Stimulated activated naive CD8-positive, alpha-beta T cell treated with anti-CD3 and anti-CD28 coated beads, Interleukin-15, Interleukin-2, amounts not matched to agents 100 ng/mL and 50 ng/mL, for 24 hours (primary cell): ENCODE measurements around the gene ICAM3.

ENCODE experiments used
- H3K27ac Mint-ChIP-seq: one replicate; pipeline ENCODE4 v1.8.0; 2021; ENCODE audit warnings: mild to moderate bottlenecking, mixed read lengths
- H3K27me3 Mint-ChIP-seq: one replicate; pipeline ENCODE4 v1.8.0; 2021; ENCODE audit warnings: mixed read lengths
- H3K36me3 Mint-ChIP-seq: one replicate; pipeline ENCODE4 v1.8.0; 2021; ENCODE audit warnings: low read depth, mixed read lengths
- H3K4me1 Mint-ChIP-seq: one replicate; pipeline ENCODE4 v1.8.0; 2021; ENCODE audit warnings: low read depth, mixed read lengths
- H3K4me3 Mint-ChIP-seq: one replicate; pipeline ENCODE4 v1.8.0; 2021; ENCODE audit warnings: mild to moderate bottlenecking, mixed read lengths
- H3K9me3 Mint-ChIP-seq: one replicate; pipeline ENCODE4 v1.8.0; 2021; ENCODE audit warnings: mixed read lengths

Gene ICAM3

DNA sequence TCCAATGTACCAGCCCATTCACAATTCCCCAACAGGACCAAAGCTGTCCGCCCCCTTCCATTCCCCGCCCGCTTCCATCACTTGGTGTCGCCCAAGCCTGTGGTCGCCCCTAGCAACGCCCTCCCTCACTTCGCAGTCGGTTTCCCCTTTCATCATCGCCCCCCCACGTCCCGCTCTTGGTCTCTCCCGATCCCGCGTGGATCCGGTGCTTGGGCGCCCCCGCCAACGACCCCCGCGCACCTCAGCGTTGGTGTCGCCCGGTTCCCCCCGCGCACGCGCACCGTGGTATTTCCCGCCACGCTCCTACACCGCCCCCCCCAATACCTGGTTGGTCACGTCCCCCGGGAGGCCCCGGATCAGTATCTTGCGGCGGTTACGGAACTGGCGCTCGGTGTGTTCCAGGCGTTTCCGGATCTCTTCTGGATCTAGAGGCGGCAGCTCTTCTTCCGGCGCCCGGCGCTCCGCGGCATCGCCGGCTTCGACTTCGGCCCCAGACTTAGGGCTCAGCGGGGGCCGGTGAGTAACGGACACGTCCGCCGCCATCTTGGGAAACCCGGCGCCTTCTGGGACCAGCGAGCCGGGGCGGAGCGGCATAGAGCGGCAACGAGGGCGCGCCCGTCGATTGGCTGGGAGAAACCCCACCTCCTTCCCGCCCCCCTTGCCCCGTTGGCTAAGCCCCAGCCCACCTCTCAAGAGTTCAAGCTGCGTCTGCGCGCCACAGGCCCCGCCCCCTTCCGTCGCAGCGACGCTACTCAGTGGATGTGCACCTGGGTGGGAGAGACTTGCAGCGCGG lies 6.3 kb downstream of the ICAM3 start, which contains the start of gene RAVER1:
RAVER1 (minus strand) TSS at position 565 of the 793 bp plus-strand sequence; CDS start at position 543, 22 bp downstream.
- Mint-ChIP-seq H3K36me3 (peaks cover 46% of the 10 kb centered on the region), H3K9me3 (no peaks in the 10 kb centered on the region), H3K4me3 (peak within 1 kb of the TSS; percentile 99), H3K27ac (peak within 1 kb of the TSS; percentile 98), H3K4me1 (peaks cover 48% of the 10 kb centered on the region), H3K27me3 (no peaks in the 10 kb centered on the region)

DNA sequence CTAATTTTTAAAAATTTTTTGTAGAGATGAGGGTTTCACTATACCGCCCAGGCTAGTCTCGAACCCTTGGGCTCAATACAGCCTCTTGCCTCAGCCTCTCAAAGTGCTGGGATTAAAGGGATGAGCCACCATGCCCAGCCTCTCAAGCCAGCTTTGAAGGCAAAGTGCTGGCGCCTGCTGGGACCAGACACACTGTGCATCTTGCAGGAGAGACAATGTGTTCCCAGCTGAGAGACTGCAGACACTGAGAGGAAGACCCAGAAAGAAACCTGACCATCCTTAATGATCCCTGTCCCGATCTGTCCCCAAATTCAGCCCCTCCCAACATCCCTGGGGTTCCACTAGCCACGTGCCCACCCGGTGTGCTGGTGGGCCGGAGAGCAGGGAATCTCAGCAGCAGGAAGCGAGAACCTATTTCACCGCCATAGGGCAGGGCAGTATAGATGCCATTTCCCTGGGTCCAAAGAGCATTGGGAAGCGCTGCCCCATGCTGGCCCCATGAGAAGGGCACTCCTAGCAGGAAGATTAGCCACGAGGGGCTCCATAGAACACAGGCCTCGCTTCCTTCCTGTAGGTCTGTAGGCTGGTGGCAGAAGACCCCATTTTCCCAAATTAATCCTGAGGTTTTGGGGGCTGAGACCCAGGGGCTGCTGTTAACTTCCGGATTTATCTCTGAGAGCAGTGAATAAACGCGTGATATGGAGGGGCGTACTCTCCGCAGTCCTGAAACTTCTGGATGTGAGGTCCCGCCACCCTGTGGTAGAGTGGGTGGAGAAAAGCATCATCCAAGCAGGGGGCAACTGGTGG lies 7.1 kb downstream of the ICAM3 start:
- H3K4me3 Mint-ChIP-seq = peak overlapping the region; percentile 99
- H3K9me3 Mint-ChIP-seq = no peaks in the 10 kb centered on the region
- peaks cover 45% of the 10 kb centered on the region for H3K4me1 Mint-ChIP-seq
- H3K36me3 Mint-ChIP-seq = peaks cover 51% of the 10 kb centered on the region
- no peaks in the 10 kb centered on the region for H3K27me3 Mint-ChIP-seq
- peak overlapping the region; percentile 98 for H3K27ac Mint-ChIP-seq

DNA sequence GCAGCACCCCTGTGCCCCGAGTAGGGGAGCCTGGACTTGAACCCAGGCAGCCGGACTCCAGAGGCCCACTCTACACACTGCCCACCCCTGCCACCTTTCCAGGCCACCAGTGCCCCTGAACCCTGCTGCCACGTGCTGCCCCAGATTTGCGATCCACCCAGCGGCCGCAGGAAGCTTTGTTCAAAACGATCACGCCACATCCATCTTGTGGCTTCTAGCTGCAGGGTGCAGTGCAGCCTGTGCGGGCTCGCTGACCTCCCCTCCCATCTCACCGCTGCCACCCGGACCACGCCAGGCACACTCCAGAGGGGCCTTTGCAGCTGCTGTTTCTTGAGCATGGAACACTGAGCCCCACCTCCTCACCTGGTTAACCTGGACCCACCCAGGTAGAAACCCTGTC lies 9.9 kb downstream of the ICAM3 start:
- no peaks in the 10 kb centered on the region for H3K9me3 Mint-ChIP-seq
- H3K36me3 Mint-ChIP-seq = peaks cover 54% of the 10 kb centered on the region
- H3K4me3 Mint-ChIP-seq = no peak overlapping the region
- H3K27me3 Mint-ChIP-seq = no peaks in the 10 kb centered on the region
- no peak overlapping the region for H3K27ac Mint-ChIP-seq
- H3K4me1 Mint-ChIP-seq = peaks cover 33% of the 10 kb centered on the region

DNA sequence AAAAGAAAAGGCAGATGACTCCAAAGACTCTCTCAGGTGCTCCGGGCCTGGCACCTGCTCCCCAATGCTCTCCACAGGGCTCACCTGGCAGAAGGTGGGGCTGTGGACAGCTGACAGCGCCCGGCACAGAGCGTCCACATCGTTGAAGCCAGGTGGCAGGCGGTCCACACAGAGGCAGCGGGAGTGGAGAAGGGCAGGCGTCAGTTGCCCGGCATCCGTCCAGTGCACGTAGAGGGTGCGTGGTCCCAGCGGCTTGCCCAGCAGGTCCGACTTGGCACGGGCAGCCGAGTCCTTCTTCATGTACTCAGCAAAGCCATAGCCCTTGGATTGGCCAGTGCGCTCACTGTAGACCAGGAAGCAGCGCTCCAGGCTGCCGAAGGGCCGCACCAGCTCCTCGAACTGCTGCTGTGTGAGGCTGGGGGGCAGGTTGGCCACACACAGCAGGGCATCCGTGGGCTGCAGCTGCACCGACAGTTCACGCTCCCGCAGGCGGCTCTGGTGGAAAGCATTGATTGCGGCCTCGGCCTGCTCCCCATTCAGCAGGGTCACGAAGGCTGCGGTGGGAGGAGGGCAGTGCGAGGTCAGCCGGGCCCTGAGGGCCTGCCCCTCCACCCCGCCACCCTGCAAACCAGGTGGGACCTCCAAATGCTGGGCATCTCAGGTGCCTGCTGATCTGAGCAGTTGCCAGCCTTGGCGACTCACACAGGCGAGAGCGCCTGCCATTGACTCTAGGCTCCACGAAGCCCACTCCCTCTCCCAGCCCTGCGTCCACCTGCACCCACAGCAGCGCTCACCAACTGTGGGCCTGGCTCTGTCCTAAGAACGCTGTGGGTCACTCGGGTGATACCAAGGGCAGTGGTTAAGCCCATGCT lies 10.6 kb downstream of the ICAM3 start:
- no peaks in the 10 kb centered on the region for H3K9me3 Mint-ChIP-seq
- H3K4me3 Mint-ChIP-seq = no peak overlapping the region
- H3K27ac Mint-ChIP-seq = no peak overlapping the region
- no peaks in the 10 kb centered on the region for H3K27me3 Mint-ChIP-seq
- peaks cover 56% of the 10 kb centered on the region for H3K36me3 Mint-ChIP-seq
- H3K4me1 Mint-ChIP-seq = peaks cover 26% of the 10 kb centered on the region

DNA sequence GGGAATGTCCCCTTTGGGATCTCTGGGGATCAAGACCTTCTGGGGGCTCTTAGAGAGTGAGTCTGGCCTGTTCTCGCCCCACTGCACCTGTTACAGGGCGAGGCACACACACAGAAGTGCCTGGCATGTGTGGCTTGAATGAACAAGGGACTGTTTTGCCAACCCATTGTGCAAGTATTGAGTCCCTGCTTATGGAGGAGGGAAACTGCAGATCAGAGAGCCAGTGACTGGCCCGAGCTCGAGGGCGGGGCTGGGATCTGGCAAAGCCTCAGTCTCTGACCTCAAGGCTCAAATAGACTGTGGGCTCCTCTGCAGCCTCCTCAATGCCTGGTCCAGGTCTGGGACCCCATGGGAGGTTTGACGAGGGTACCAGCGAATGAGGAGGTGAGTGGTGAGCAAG lies 11.6 kb downstream of the ICAM3 start:
- H3K27me3 Mint-ChIP-seq = no peaks in the 10 kb centered on the region
- H3K36me3 Mint-ChIP-seq = peaks cover 50% of the 10 kb centered on the region
- H3K27ac Mint-ChIP-seq = no peak overlapping the region
- peaks cover 18% of the 10 kb centered on the region for H3K4me1 Mint-ChIP-seq
- no peak overlapping the region for H3K4me3 Mint-ChIP-seq
- H3K9me3 Mint-ChIP-seq = no peaks in the 10 kb centered on the region

DNA sequence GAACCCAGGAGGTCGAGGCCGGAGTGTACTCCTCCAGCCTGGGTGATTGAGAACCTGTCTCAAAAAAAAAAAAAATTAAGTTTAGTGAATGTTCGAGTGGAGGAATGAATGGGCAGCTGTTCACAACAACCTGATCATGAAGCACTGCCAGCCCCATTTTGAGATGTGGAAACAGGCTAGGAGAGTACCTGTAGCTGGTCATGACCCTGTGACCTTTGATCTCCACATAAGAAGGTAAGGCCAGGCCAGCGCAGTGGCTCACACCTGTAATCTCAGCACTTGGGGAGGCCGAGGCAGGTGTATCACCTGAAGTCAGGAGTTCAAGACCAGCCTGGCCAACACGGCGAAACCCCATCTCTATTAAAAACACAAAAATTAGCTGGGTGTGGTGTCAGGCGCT lies 13.7 kb downstream of the ICAM3 start:
- no peak overlapping the region for H3K4me3 Mint-ChIP-seq
- peaks cover 46% of the 10 kb centered on the region for H3K36me3 Mint-ChIP-seq
- H3K27me3 Mint-ChIP-seq = no peaks in the 10 kb centered on the region

DNA sequence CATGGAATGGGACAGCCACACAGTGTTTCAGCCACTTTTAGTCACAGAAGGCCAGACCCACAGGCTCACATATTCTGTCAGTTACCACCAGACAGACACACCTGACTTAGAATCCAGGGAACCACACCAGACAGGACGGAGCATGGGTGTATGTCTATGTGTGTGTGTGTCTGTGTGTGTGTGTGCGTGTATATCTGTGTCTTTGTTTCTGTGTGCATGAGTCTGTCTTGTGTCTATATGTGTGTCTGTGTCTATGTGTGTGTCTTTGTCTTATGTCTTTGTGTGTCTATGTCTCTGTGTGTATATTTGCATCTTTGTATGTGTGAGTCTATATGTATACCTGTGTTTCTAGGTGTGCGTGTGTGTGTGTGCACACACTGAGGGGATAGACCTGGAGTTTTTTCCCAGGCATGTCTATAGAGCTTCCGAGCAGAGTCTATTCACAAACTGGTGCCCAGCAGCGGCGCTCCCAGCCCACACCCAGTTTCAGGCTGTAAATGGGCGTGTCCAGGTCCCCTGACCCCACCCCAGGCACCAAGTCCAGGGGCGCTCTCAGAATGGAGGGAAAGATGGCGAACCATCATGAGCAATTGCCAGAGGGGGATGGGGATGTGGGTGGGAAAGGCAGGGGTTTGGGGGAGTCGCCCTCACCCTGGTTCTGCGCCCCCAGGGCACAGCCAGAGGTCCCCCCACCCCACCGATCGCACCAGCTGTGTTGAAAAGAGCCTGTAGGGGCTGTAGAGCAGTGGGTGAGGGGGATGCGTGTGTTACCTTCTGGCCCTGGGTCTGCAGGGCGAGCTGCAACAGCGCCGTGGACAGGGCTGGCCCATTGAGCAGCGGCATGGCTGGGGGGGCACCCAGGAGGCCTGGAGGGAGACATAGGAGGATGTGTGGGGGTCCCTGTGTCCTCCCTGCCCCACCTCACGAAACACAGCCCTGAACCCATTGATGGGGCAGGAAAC lies 17.3 kb downstream of the ICAM3 start:
- no peaks in the 10 kb centered on the region for H3K9me3 Mint-ChIP-seq
- H3K27ac Mint-ChIP-seq = peak overlapping the region; percentile 27
- H3K27me3 Mint-ChIP-seq = no peaks in the 10 kb centered on the region
- no peak overlapping the region for H3K4me3 Mint-ChIP-seq
- H3K4me1 Mint-ChIP-seq = no peaks in the 10 kb centered on the region
- H3K36me3 Mint-ChIP-seq = peaks cover 34% of the 10 kb centered on the region

More for the DNA sequence above, 13.7 kb downstream of the ICAM3 start:
- Mint-ChIP-seq H3K9me3 (no peaks in the 10 kb centered on the region), H3K4me1 (peaks cover 2% of the 10 kb centered on the region), H3K27ac (no peak overlapping the region)

DNA sequence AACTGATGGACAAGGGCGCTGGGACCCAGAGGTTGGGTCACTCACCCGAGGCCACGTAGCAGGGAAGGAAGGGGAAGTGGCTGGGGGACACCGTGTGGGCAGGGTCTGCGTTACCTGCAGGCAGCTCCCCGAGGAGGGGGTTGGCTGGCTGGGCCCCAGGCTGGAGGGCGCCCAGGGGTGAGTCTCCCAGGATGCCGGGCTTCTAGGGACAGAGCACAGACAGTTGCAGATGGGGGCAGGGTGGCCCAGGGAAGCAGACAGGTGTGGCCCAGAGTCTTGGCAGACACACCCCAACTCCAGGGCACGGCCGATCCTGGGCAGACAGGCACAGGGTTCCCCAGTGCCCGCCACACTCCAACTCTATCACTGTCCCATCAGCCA lies 18.0 kb downstream of the ICAM3 start:
- no peaks in the 10 kb centered on the region for H3K9me3 Mint-ChIP-seq
- H3K4me3 Mint-ChIP-seq = no peak overlapping the region
- peaks cover 35% of the 10 kb centered on the region for H3K36me3 Mint-ChIP-seq
- H3K27ac Mint-ChIP-seq = no peak overlapping the region
- peaks cover under 1% of the 10 kb centered on the region for H3K4me1 Mint-ChIP-seq
- H3K27me3 Mint-ChIP-seq = no peaks in the 10 kb centered on the region

DNA sequence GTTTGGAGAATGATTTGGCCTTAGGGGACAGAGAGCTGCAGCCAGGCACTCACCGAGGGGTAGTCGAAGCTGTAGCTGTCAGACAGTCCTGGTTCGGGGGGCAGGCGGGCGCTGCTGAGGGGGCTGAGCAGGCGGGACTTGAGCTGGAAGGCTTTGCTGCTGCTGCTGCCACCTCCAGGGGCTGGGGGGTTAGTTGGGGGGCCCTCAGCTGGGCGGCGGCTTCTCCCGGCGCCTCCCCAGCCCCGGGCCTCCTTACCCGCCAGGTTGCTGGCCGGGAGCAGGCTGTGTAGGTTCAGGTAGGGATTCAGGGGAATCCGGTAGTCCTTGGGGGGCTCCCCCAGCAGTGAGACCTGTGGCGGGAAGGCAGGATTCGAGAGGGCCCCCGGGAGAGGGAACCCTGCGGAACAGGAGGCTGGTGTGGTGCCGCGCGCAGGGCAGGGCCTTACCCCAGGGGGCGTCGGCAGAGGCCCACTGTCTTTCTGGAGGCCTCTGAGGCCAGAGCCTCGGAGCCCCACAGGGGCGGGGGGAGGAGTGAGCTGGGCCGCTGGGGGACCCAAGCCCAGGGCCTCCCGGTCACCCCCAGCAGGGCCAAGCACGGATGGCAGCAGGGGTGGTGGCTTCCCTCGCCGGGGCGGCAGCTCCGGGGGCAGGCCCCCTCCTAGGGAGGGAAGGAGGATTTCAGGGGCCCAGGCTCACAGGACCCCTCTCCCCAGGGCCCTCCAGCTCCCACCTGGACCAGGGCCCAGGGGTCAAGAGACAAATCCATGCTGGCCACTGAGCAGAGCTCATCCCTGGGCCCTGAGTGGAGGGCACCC lies 18.6 kb downstream of the ICAM3 start:
- H3K27me3 Mint-ChIP-seq = no peaks in the 10 kb centered on the region
- H3K27ac Mint-ChIP-seq = no peak overlapping the region
- H3K4me3 Mint-ChIP-seq = no peak overlapping the region
- peaks cover 7% of the 10 kb centered on the region for H3K4me1 Mint-ChIP-seq
- no peaks in the 10 kb centered on the region for H3K9me3 Mint-ChIP-seq
- peaks cover 40% of the 10 kb centered on the region for H3K36me3 Mint-ChIP-seq

DNA sequence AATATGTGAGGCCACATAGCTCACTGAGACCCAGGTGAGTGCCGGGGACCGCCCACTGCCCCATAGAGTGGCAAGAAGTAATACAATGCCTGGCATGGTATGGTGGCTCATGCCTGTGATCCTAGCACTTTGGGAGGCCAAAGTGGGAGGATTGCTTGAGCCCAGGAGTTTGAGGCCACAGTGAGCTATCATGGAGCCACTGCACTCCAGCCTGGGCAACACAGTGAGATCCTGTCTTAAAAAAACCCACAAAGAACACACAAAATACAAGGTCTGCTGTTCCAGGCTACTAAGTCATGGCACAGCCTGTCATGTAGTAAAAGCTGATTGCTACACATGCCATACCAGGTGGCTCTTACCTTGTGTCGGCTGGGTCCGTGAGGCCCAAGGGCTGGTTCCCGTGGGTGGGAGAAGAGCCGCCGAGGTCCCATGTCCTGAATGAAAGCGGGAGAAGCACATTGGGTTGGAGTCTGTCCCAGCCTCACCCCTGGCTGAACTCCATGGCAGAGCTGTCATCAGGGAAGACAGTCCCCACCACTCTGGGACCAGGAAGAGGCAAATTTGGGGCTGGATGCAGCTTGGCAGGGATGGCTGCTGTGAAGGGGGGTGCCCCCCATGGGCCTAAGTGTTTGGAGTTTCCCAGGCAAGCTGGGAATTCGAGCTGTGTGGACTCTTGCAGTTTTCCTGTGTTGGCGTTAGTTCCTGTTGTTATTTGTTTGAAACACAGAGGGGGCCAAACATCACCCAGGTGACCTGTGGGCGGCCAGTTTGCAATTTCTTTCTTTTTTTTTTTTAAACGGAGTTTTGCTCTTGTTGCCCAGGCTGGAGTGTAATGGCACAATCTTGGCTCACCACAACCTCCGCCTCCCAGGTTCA lies 20.4 kb downstream of the ICAM3 start:
- Mint-ChIP-seq H3K4me1 (peaks cover 21% of the 10 kb centered on the region), H3K27me3 (no peaks in the 10 kb centered on the region), H3K36me3 (peaks cover 41% of the 10 kb centered on the region), H3K9me3 (no peaks in the 10 kb centered on the region), H3K4me3 (no peak overlapping the region), H3K27ac (no peak overlapping the region)

DNA sequence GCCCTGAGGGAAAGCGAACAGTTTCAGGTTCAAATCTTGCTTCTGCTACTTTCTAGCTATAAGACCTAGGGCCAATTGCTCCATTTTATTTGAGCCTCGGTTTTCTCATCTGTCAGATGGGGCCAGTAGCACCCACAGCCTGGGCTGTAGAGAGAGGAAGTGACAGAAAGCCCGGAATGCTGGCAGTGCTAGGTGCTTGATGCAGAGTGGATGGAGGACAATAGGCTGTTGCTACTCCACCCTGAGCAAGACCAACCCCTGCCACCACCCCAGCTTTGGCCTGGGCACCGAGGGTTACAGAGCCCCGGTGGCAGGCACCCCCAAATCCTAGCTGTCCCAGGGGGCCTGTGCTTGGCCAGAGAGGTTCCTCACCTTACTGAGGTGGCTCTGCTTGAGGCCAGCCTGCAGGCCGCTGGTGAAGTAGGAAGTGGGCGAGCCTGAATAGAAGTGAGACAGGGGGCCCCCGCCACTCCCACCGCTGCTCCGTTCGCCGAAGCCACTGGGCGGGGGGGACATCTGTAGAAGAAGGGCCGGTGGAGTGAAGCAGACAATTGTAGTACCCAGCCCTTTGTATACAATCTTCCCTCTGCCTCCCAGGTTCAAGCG lies 21.5 kb downstream of the ICAM3 start:
- H3K27ac Mint-ChIP-seq = no peak overlapping the region
- H3K9me3 Mint-ChIP-seq = no peaks in the 10 kb centered on the region
- no peaks in the 10 kb centered on the region for H3K27me3 Mint-ChIP-seq
- peaks cover 21% of the 10 kb centered on the region for H3K4me1 Mint-ChIP-seq
- no peak overlapping the region for H3K4me3 Mint-ChIP-seq
- H3K36me3 Mint-ChIP-seq = peaks cover 45% of the 10 kb centered on the region
